HepG2 (cell line): ENCODE measurements around the gene ARL10.

ENCODE experiments used
- CC2D1A ChIP-seq: sonication (generic); formaldehyde crosslinking; IDR thresholded peaks from 2 replicates; pipeline ENCODE4 v1.8.1; 2023; ENCODE audit warnings: mild to moderate bottlenecking, missing genetic modification reagents
- CTCF ChIP-seq: sonication (generic); formaldehyde crosslinking; IDR thresholded peaks from 2 replicates; pipeline ENCODE4 v1.5.0; 2020; ENCODE audit warnings: mild to moderate bottlenecking, missing genetic modification reagents, moderate library complexity
- EZH2 ChIP-seq: conservative IDR thresholded peaks from 2 replicates; pipeline ENCODE4 v1.6.1; 2012; ENCODE audit warnings: mild to moderate bottlenecking, low read depth, low read length, moderate library complexity
- NR3C1 ChIP-seq: sonication (generic); formaldehyde crosslinking; IDR thresholded peaks from 2 replicates; pipeline ENCODE4 v1.4.0; 2020; ENCODE audit warnings: missing genetic modification reagents
- POLR2A ChIP-seq, 2 experiments: IDR thresholded peaks; 2 replicates each; pipeline ENCODE4 v1.6.1; 2011; ENCODE audit warnings: low read depth in 2 of 2, low read length in 2 of 2, mild to moderate bottlenecking in 1 of 2, moderate library complexity in 1 of 2; ENCODE audit not compliant: insufficient read depth in 1 of 2
- SUZ12 ChIP-seq: fragments of 150-350 bp; IDR thresholded peaks from 2 replicates; pipeline ENCODE4 v1.6.1; 2014; ENCODE audit warnings: low read depth, low read length
- TP53 ChIP-seq: sonication (generic); formaldehyde crosslinking; conservative IDR thresholded peaks from 2 replicates; pipeline ENCODE4 v1.4.0; 2020; ENCODE audit warnings: missing genetic modification reagents
- ZBTB38 ChIP-seq: sonication (generic); formaldehyde crosslinking; IDR thresholded peaks from 2 replicates; pipeline ENCODE4 v1.5.1; 2020; ENCODE audit warnings: mild to moderate bottlenecking, missing genetic modification reagents
- ZNF232 ChIP-seq: sonication (generic); formaldehyde crosslinking; IDR thresholded peaks from 2 replicates; pipeline ENCODE4 v1.4.0; 2020; ENCODE audit warnings: missing genetic modification reagents, borderline replicate concordance
- ZNF672 ChIP-seq: sonication (generic); formaldehyde crosslinking; IDR thresholded peaks from 2 replicates; pipeline ENCODE4 v1.8.1; 2022; ENCODE audit warnings: missing genetic modification reagents

- TF ChIP-seq TP53 (CRISPR knock-in tag) (no peak), ZBTB38 (CRISPR knock-in tag) (no peak), ZNF672 (CRISPR knock-in tag) (no peak), ZNF232 (CRISPR knock-in tag) (no peak), CC2D1A (no peak), NR3C1 (CRISPR knock-in tag) (no peak), CTCF (CRISPR knock-in tag) (no peak), EZH2 (no peak), POLR2A (IDR thresholded peaks at IDR 0.05; ENCODE audit: insufficient read depth in 1 of 2, low read depth in 2 of 2, low read length in 2 of 2) (no peak), SUZ12 (no peak)
Measured at GRCh38 chr5:176373100-176373818, 8.0 kb downstream of the ARL10 start.
